ENCODE data around the gene ACP4. TPM values are rescaled to one million over a fixed set of nuclear protein-coding genes. Genes with fewer than 3 reads are reported as not detected.
A peak's percentile ranks its signal among the peaks of the same experiment; 100 is the strongest.

The ACP4 gene
- total RNA-seq, 1 donor from 2014 or later: not detected

GRCh38 chr19:50817941-50818858 lies 28.0 kb downstream of the ACP4 start:
- DNase-seq (ENCODE audit: low read depth): no peak
- no peak for TF ChIP-seq CTCF (conservative IDR thresholded peaks at IDR 0.05; ENCODE audit: low read depth, low read length)
- peak overlapping the region; percentile 43 for H3K4me3 ChIP-seq (ENCODE audit: low read depth, low read length)

GRCh38 chr19:50818859-50819472 lies 28.8 kb downstream of the ACP4 start:
- TF ChIP-seq CTCF (conservative IDR thresholded peaks at IDR 0.05; ENCODE audit: low read depth, low read length): no peak
- no peak for DNase-seq (ENCODE audit: low read depth)
- no peak overlapping the region for H3K4me3 ChIP-seq (ENCODE audit: low read depth, low read length)

GRCh38 chr19:50819636-50820035 lies 29.4 kb downstream of the ACP4 start:
- DNase-seq (ENCODE audit: low read depth): no peak
- no peak overlapping the region for H3K4me3 ChIP-seq (ENCODE audit: low read depth, low read length)
- no peak for TF ChIP-seq CTCF (conservative IDR thresholded peaks at IDR 0.05; ENCODE audit: low read depth, low read length)

DNA sequence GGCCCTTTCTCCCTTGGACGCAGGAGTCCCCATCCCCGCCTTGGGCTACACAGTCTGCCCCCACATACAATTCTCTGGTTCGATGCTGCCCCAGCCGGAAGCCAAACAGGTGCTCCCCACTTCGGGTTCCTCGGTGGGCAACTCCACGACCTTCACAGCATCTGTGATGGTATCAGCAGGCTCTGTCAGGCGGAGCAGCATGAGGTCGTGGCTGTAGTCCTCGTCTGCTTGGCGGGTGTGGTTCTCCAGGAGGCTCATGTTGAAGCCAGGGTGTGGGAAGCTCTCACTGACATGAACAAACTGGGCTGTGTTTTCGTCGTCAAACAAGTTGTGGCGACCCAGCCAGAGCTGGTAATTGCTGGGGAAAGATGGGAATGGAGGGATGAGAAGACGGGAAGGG lies 29.9 kb downstream of the ACP4 start:
- no peak overlapping the region for H3K4me3 ChIP-seq (ENCODE audit: low read depth, low read length)
- no peak for TF ChIP-seq CTCF (conservative IDR thresholded peaks at IDR 0.05; ENCODE audit: low read depth, low read length)
- DNase-seq (ENCODE audit: low read depth): no peak

DNA sequence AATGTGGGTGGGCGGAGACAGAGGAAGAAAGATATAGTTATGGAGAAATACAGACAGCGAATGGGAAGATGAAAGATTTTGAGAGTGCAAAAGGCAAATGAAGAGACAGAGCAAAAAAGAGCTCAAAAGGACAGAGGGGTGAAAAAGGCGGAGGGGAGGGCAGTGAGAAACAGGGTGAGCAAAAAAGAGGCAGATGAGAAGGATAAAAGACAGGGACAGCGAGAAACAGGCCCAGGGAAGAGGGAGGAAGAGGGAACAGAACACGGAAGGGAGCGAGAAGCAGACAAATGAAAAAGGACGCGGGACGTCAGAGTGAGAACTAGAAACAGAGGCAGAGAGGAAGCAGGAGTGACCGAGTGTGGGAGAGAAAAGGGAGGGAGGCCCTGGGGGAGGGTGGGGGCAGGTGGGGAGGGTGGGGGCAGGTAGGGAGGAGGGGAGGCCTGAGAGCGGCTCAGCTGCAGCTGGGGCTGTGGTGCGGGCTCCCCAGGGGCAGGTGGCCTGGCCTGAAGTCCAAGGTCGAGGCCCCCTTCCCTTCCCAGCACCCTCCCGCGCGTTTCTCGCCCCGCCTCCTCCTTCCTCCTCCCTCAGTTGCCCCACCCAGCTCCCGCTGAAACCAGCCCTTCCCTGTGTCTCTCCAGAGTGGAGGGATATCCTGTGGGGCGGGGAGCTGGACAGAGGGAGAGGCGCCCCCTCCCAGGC lies 30.5 kb downstream of the ACP4 start:
- DNase-seq (ENCODE audit: low read depth): no peak
- no peak for TF ChIP-seq CTCF (conservative IDR thresholded peaks at IDR 0.05; ENCODE audit: low read depth, low read length)
- no peak overlapping the region for H3K4me3 ChIP-seq (ENCODE audit: low read depth, low read length)

- no peak overlapping the region for H3K4me3 ChIP-seq (ENCODE audit: low read depth, low read length)
- DNase-seq (ENCODE audit: low read depth): no peak
- TF ChIP-seq CTCF (conservative IDR thresholded peaks at IDR 0.05; ENCODE audit: low read depth, low read length): no peak
Observed at GRCh38 chr19:50821248-50821612, 31.0 kb downstream of the ACP4 start.

All from epithelial cell of proximal tubule (primary cell).